Activated effector memory CD4-positive, alpha-beta T cell treated with Interleukin-2 at 50 U/mL for 16 hours (primary cell): ENCODE results near the gene FIBIN.
"Not testable (repeated sequence)": the region's sequence is repeated elsewhere in the genome, so short reads cannot be mapped to it uniquely, and the experiment has no call there.

ENCODE experiments used
- DNase-seq: peaks from one replicate; pipeline ENCODE4 v3.0.0-alpha.2; 2020

The FIBIN gene

GRCh38 chr11:26993965-26994457, at the start of gene FIBIN:
Gene FIBIN, plus strand, starts transcription at chr11:26994112. Its CDS starts 415 bp downstream, at chr11:26994527.
- no peak for DNase-seq

- no peak for DNase-seq
Measured at GRCh38 chr11:26944866-26945664, 48.8 kb upstream of the FIBIN start.

GRCh38 chr11:26946257-26946716, 47.6 kb upstream of the FIBIN start:
- DNase-seq, result no peak

- DNase-seq, result no peak
Measured at GRCh38 chr11:26947379-26947844, 46.5 kb upstream of the FIBIN start.

- DNase-seq, result no peak
Measured at GRCh38 chr11:26947904-26948639, 45.8 kb upstream of the FIBIN start.

DNA sequence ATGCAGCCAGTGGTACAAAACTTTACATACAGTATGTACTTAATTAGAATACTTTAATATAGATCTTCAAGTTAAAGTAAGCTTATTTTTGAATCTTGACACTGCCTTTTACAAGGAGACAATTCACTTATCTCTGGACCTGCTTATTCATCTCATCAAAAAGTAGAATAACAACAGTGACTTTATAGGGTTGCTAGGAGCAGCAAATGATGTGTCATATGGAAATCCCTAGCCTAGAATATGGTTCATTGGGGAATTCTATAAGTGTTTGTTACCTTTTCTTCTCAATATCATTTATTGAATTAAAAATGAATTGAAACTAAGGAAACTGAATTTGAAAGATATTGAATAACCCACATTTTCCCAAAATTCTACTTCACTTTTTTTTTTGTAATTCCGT, 45.0 kb upstream of the FIBIN start:
- no peak for DNase-seq

- DNase-seq, result no peak
Measured at GRCh38 chr11:26949846-26950245, 44.1 kb upstream of the FIBIN start.

DNA sequence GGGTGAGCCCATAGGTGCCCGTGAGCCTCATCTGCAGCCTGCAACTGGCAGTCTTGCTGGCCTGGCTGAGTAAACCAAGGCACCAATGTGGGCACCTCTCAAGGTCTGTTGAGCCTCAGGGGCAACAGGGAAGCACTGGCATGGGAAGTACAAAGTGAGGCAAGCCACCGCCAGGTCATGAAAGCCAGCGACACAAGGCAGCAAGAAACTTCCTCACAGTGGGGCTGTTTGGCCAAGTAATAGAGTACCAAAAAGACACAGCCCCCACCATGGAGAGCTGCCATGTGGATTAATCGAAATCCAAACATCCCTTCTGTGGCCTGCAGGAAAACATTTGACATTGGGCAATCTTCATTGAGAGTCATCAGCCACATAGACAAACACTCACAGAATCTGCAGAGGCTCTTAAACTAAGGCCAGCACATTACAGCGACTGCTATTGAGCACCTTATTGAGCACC, 43.6 kb upstream of the FIBIN start:
- DNase-seq, result no peak

DNA sequence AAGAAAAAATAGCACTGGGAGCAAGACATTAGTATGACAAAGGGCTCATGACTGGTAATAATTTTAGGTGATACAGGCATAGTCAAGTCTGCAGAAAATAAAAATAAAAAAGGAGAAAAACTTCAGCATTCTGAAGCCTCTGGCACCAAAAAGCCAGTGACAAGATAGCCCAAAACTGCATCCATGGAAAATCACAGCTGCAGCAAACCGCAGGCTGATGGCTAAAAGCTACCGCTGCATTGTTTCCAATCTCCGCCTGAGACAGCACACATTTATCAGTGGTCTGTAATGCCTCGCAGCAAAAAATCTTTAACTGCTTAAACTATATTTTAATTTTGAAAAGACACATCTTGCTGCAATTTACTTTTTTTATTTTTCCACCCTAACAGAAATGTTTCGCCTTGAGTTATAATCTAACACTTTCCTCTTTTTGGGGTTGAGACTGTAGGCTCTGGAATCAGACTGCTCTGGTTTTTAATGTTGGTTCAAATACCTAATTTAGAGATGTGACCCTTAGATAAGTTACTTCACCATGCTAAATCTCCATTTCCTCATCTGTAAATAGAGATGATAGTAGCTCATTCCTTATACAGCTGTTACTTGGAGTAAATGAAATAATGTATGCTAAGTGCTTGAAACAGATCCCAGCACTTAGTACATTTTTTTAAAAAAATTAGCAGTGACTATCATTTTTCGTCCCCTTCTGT, 42.0 kb upstream of the FIBIN start:
- no peak for DNase-seq

- DNase-seq, result no peak
Measured at GRCh38 chr11:26953770-26954392, 40.0 kb upstream of the FIBIN start.

DNA sequence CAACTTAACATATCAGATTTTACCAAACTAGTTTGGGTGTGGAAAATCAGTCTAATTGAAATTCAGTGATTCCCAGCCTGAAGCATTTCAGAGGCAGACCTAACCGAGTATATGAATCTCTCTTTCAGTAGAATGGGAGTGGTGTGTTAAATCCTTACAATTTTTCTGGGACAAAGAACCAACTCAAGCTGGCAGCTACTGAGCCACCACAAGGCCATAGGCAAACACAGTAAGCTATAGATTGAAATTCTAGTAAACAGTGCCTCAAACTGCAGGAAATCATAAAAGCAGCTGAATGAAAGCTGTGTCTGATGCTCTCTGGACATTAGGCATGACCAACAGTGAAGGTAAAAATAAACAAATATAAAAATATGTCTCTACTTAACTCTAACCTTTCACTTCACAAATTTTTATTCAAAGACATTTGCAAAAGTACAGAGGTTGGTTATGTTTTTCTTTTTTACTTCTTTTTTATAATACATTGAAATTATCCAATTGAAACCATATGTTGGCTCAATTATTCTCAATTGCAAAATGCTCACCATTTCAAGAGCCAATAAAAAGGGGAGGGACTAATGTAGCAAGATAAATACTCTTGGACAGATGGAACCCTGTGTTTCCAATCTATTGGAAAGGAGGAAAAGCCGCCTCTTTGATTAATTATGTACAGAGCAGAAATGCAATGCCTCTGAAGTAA, 35.8 kb upstream of the FIBIN start:
- no peak for DNase-seq

DNA sequence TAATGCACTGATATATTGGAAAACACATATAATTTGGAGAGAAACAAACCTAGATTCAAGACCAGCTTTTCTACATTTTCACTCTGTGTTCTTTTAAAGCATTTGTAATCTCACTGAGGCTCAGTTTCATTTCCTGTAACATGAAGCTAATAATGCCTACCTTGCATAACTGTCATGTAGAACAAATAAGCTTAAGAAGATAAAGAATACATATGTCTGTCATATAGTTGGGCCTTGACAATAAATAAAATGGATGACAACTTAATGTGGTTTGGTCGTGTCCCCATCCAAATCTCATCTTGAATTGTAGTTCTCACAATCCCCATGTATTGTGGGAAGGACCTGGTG, 35.2 kb upstream of the FIBIN start:
- DNase-seq, result no peak

DNA sequence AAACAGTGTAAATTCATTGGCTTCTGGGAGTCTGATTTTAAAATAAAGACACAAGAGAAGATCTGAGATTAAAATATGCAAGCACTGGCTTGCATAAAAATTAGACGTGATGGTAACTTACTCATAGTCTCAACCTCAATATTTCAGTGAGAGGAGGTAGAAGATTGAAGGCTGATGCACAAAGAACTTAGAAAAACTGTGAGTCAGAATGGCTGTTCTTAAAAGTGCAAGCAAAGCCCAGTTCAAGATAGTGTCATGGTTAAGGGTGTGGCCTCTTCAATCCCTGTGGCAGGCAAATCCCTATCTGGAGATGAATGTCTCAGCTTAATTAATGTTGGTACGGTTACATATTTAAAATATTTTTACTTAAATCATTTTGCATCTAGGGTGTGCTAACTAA, 33.6 kb upstream of the FIBIN start:
- no peak for DNase-seq

DNA sequence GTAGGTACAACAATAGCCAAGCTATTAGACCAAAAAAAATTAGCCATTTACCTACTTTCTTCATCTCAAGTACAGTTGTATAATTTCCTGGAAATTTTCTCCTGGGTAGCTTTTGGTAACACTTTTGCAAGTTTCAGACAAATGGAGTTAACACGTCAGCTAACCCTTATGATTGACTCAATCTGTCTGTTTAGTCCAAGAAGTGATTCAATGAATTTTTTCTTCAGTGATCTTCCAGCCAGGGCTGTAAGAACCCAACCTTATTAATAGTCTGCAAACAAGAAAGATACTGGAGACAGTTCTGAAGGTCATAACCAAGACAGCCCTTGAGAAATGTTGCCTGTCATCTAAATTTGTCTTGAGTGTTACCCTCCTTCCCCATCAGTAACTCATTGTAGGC, 30.1 kb upstream of the FIBIN start:
- no peak for DNase-seq

GRCh38 chr11:26964339-26964738, 29.6 kb upstream of the FIBIN start:
- no peak for DNase-seq

- not testable (repeated sequence) for DNase-seq
Measured at GRCh38 chr11:26964847-26965485, 28.9 kb upstream of the FIBIN start.

DNA sequence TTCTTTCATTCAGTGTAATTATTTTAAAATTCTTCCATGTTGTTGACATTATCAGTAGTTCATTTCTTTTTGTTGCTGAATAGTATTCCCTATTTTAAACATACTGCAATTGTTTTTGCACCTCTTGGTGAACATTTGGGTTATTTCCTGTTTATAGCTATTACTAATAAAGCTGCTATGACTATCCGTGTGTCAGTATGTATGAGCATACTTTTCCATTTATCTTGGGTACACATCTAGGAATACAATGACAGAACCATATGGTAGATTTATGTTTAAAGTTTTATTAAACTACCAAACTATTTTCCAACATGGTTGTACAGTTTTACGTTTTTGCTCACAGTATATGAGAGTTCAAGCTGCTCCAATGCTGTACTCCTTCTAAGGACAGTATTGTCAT, 22.0 kb upstream of the FIBIN start:
- DNase-seq, result no peak

- DNase-seq, result no peak
Measured at GRCh38 chr11:26974069-26974783, 19.7 kb upstream of the FIBIN start.

- no peak for DNase-seq
Measured at GRCh38 chr11:26974996-26975395, 18.9 kb upstream of the FIBIN start.

- no peak for DNase-seq
Measured at GRCh38 chr11:26976389-26976788, 17.5 kb upstream of the FIBIN start.

DNA sequence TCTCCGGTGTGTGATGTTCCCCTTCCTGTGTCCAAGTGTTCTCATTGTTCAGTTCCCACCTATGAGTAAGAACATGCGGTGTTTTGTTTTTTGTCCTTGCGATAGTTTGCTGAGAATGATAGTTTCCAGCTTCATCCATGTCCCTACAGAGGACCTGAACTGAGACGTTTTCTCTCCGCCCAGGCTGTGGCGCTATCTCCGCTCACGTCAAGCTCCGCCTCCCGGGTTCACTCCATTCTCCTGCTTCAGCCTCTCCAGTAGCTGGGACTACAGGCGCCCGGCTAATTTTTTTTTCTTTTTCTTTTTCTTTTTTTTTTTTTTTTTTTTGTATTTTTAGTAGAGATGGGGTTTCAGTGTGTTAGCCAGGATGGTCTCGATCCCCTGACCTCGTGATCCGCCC, 16.7 kb upstream of the FIBIN start:
- DNase-seq, result not testable (repeated sequence)
